H9 (cell line): ENCODE results near the gene MTERF4. TPM values are rescaled to one million over a fixed set of nuclear protein-coding genes. Genes with fewer than 3 reads are reported as not detected.

Experiments used
- DNase-seq: peaks from one replicate; pipeline ENCODE4 v3.0.0-alpha.2; 2017
- H2AFZ ChIP-seq: one replicate; pipeline ENCODE4 v1.6.1; 2013; ENCODE audit warnings: mild to moderate bottlenecking, low read length, control low read depth, moderate library complexity
- H2AK5ac ChIP-seq: 2 replicates; pipeline ENCODE4 v1.6.1; 2013; ENCODE audit warnings: low read length, control low read depth, mixed read lengths; ENCODE audit not compliant: insufficient read length
- H2BK120ac ChIP-seq: one replicate; pipeline ENCODE4 v1.6.1; 2013; ENCODE audit warnings: low read depth, mild to moderate bottlenecking, low read length, control low read depth, inconsistent platforms; ENCODE audit not compliant: poor library complexity, severe bottlenecking
- H2BK12ac ChIP-seq: 2 replicates; pipeline ENCODE4 v1.6.1; 2013; ENCODE audit warnings: low read length, control low read depth, mixed read lengths, low read depth; ENCODE audit not compliant: insufficient read length
- H2BK15ac ChIP-seq: 2 replicates; pipeline ENCODE4 v1.6.1; 2013; ENCODE audit warnings: low read depth, low read length, control low read depth
- H2BK20ac ChIP-seq: one replicate; pipeline ENCODE4 v1.6.1; 2013; ENCODE audit warnings: low read depth, mild to moderate bottlenecking, low read length, control low read depth, inconsistent platforms; ENCODE audit not compliant: poor library complexity, severe bottlenecking
- H2BK5ac ChIP-seq: 2 replicates; pipeline ENCODE4 v1.6.1; 2013; ENCODE audit warnings: low read length, control low read depth, mixed read lengths; ENCODE audit not compliant: insufficient read length
- H3K14ac ChIP-seq: 2 replicates; pipeline ENCODE4 v1.6.1; 2013; ENCODE audit warnings: low read length, control low read depth; ENCODE audit not compliant: insufficient read depth
- H3K18ac ChIP-seq: 2 replicates; pipeline ENCODE4 v1.6.1; 2013; ENCODE audit warnings: low read depth, mild to moderate bottlenecking, mixed read lengths, low read length, control low read depth; ENCODE audit not compliant: insufficient read length
- H3K23ac ChIP-seq: 2 replicates; pipeline ENCODE4 v1.6.1; 2013; ENCODE audit warnings: low read length, control low read depth, mixed read lengths, low read depth; ENCODE audit not compliant: insufficient read length
- H3K23me2 ChIP-seq: 2 replicates; pipeline ENCODE4 v1.6.1; 2013; ENCODE audit warnings: low read depth, mild to moderate bottlenecking, mixed read lengths, low read length, control low read depth; ENCODE audit not compliant: insufficient read length, poor library complexity, severe bottlenecking
- H3K27ac ChIP-seq: 2 replicates; pipeline ENCODE4 v1.5.1; 2013; ENCODE audit warnings: low read length, control low read depth, mixed read lengths, low read depth; ENCODE audit not compliant: insufficient read length
- H3K27me3 ChIP-seq: 2 replicates; pipeline ENCODE4 v1.6.1; 2013; ENCODE audit warnings: low read length, control low read depth, inconsistent platforms; ENCODE audit not compliant: insufficient read depth
- H3K4ac ChIP-seq: 2 replicates; pipeline ENCODE4 v1.6.1; 2013; ENCODE audit warnings: low read depth, mild to moderate bottlenecking, control low read depth, inconsistent platforms, low read length, moderate library complexity
- H3K4me1 ChIP-seq: 2 replicates; pipeline ENCODE4 v1.6.1; 2013; ENCODE audit warnings: low read length, control low read depth, inconsistent platforms; ENCODE audit not compliant: insufficient read depth
- H3K4me2 ChIP-seq: 2 replicates; pipeline ENCODE4 v1.6.1; 2013; ENCODE audit warnings: low read length, control low read depth, mixed read lengths; ENCODE audit not compliant: insufficient read length, insufficient read depth
- H3K56ac ChIP-seq: 2 replicates; pipeline ENCODE4 v1.6.1; 2013; ENCODE audit warnings: low read depth, mild to moderate bottlenecking, mixed read lengths, low read length, control low read depth; ENCODE audit not compliant: insufficient read length
- H3K79me1 ChIP-seq: 2 replicates; pipeline ENCODE4 v1.6.1; 2013; ENCODE audit warnings: low read depth, mild to moderate bottlenecking, moderate library complexity, low read length, control low read depth, inconsistent platforms; ENCODE audit not compliant: insufficient read depth, poor library complexity, severe bottlenecking
- H3K79me2 ChIP-seq: 2 replicates; pipeline ENCODE4 v1.6.1; 2013; ENCODE audit warnings: low read length, control low read depth, inconsistent platforms; ENCODE audit not compliant: insufficient read depth
- H3K9ac ChIP-seq: 2 replicates; pipeline ENCODE4 v1.6.1; 2013; ENCODE audit warnings: low read length, control low read depth, mixed read lengths; ENCODE audit not compliant: insufficient read length; ENCODE audit errors: extremely low read depth
- H3K9me3 ChIP-seq: one replicate; pipeline ENCODE4 v1.6.1; 2013; ENCODE audit warnings: low read depth, low read length, inconsistent platforms; ENCODE audit not compliant: control insufficient read depth
- H3T11ph ChIP-seq: one replicate; pipeline ENCODE4 v1.6.1; 2013; ENCODE audit warnings: mild to moderate bottlenecking, low read length, control low read depth, inconsistent platforms
- H4K20me1 ChIP-seq: one replicate; pipeline ENCODE4 v1.6.1; 2013; ENCODE audit not compliant: control insufficient read depth, insufficient read length, insufficient read depth
- H4K5ac ChIP-seq: 2 replicates; pipeline ENCODE4 v1.6.1; 2013; ENCODE audit warnings: low read depth, mild to moderate bottlenecking, mixed read lengths, low read length, control low read depth; ENCODE audit not compliant: insufficient read length
- H4K8ac ChIP-seq: replicated peaks from 2 replicates; pipeline ENCODE4 v1.6.1; 2013; ENCODE audit warnings: low read length, control low read depth, mixed read lengths, low read depth; ENCODE audit not compliant: insufficient read length
- H4K91ac ChIP-seq: 2 replicates; pipeline ENCODE4 v1.6.1; 2013; ENCODE audit warnings: low read depth, mild to moderate bottlenecking, moderate library complexity, mixed read lengths, low read length, control low read depth; ENCODE audit not compliant: insufficient read length
- H3K27ac Mint-ChIP-seq, 3 experiments: 2 replicates in 2 of 3; 3 replicates in 1 of 3; pipeline ENCODE4 v1.8.0; 2020 to 2021; ENCODE audit warnings: mixed read lengths in 3 of 3, mild to moderate bottlenecking in 1 of 3, moderate library complexity in 1 of 3
- H3K27me3 Mint-ChIP-seq: 2 replicates; pipeline ENCODE4 v1.8.0; 2021; ENCODE audit warnings: low read depth, mild to moderate bottlenecking, moderate library complexity, mixed read lengths
- H3K36me3 Mint-ChIP-seq, 3 experiments: 2 replicates in 2 of 3; 3 replicates in 1 of 3; pipeline ENCODE4 v1.8.0; 2020 to 2021; ENCODE audit warnings: low read depth in 3 of 3, mixed read lengths in 3 of 3; ENCODE audit not compliant: insufficient read depth in 1 of 3
- H3K4me1 Mint-ChIP-seq, 2 experiments: 2 replicates each; pipeline ENCODE4 v1.8.0; 2020; ENCODE audit warnings: mixed read lengths in 2 of 2
- H3K4me3 Mint-ChIP-seq, 2 experiments: 2 replicates in 1 of 2; 3 replicates in 1 of 2; pipeline ENCODE4 v1.8.0; 2020 to 2021; ENCODE audit warnings: mild to moderate bottlenecking in 2 of 2, mixed read lengths in 2 of 2, moderate library complexity in 1 of 2
- H3K9me3 Mint-ChIP-seq, 2 experiments: 2 replicates in 1 of 2; 3 replicates in 1 of 2; pipeline ENCODE4 v1.8.0; 2020; ENCODE audit warnings: mild to moderate bottlenecking in 2 of 2, mixed read lengths in 2 of 2, moderate library complexity in 1 of 2
- CTCF ChIP-seq: fragments of 200-600 bp; sonication (generic); conservative IDR thresholded peaks from 3 replicates; pipeline ENCODE4 v1.8.0; 2021; ENCODE audit warnings: antibody characterized with exemption, mild to moderate bottlenecking
- WGBS: extraction: QIAGEN DNeasy Blood & Tissue Kit; methylation state at CpG from one replicate; pipeline ENCODE4 v1.1.7; 2013; ENCODE audit warnings: missing lambda C conversion rate, low lambda C conversion rate, mixed read lengths; ENCODE audit not compliant: insufficient read length; ENCODE audit errors: extremely low coverage; 5-methylcytosine and 5-hydroxymethylcytosine counted together
- total RNA-seq: library from RNA; stranded (reverse); gene quantifications from 2 replicates; pipeline ENCODE4 v1.2.1, GENCODE V29; 2021

The MTERF4 gene
- total RNA-seq, 1 experiment from 2014 or later, result 35.0 TPM

GRCh38 chr2:241070361-241070760 lies 31.7 kb downstream of the MTERF4 start:
- no peak overlapping the region for H3K23ac ChIP-seq
- H3K36me3 Mint-ChIP-seq, result peaks cover 0 to 2% (median 0%) of the 10 kb centered on the region in 3 experiments; a peak in 1 of 7 replicates
- H3K14ac ChIP-seq, result no peak overlapping the region
- no CpG with 5 or more reads among the region's 13 CpGs for WGBS
- no peaks in the 10 kb centered on the region for H3K4me1 ChIP-seq
- no peak overlapping the region for H3K4ac ChIP-seq
- no peak overlapping the region for H2AFZ ChIP-seq
- H3T11ph ChIP-seq, result no peak overlapping the region
- no peaks in the 10 kb centered on the region; the same call in 1 of the 2 replicates for H3K27me3 Mint-ChIP-seq
- H3K23me2 ChIP-seq, result no peaks in the 10 kb centered on the region
- no peak overlapping the region for H2AK5ac ChIP-seq
- H3K27me3 ChIP-seq, result no peaks in the 10 kb centered on the region
- DNase-seq, result no peak
- no peaks in the 10 kb centered on the region for H3K79me1 ChIP-seq
- no peaks in the 10 kb centered on the region for H3K9me3 Mint-ChIP-seq
- H2BK15ac ChIP-seq, result no peak overlapping the region
- no peak overlapping the region; a peak in 1 of 5 replicates for H3K4me3 Mint-ChIP-seq
- no peaks in the 10 kb centered on the region for H4K20me1 ChIP-seq
- no peak overlapping the region for H2BK12ac ChIP-seq
- peaks cover 2 to 5% of the 10 kb centered on the region in 2 experiments; a peak in 3 of 4 replicates for H3K4me1 Mint-ChIP-seq
- H2BK20ac ChIP-seq, result no peak overlapping the region
- no peak overlapping the region for H2BK5ac ChIP-seq
- no peak overlapping the region for H3K4me2 ChIP-seq
- H3K79me2 ChIP-seq, result no peaks in the 10 kb centered on the region
- no peak overlapping the region for H4K91ac ChIP-seq
- no peak overlapping the region for H3K27ac Mint-ChIP-seq
- TF ChIP-seq CTCF, result no peak
- no peak overlapping the region for H3K56ac ChIP-seq
- no peak overlapping the region for H3K9ac ChIP-seq
- H3K9me3 ChIP-seq, result no peaks in the 10 kb centered on the region
- no peak overlapping the region for H4K5ac ChIP-seq
- no peak overlapping the region for H3K18ac ChIP-seq
- no peak overlapping the region for H2BK120ac ChIP-seq
- H3K27ac ChIP-seq, result no peak overlapping the region
- H4K8ac ChIP-seq, result no peak overlapping the region
